Heart left ventricle (tissue), 13 donors: ENCODE measurements around the gene PLRG1.

Experiments
- CTCF ChIP-seq, 12 donors: fragments of 200-600 bp; sonication (generic) in 4 of 12; IDR thresholded peaks; one replicate each; pipeline versions ENCODE4 v1.5.0 to v1.8.0; 2018 to 2022; ENCODE audit warnings: antibody characterized with exemption in 12 of 12, mild to moderate bottlenecking in 5 of 12
- POLR2A ChIP-seq, 2 donors: fragments of 450-650 bp; IDR thresholded peaks; one replicate each; pipeline ENCODE4 v1.6.1; 2017; ENCODE audit warnings: antibody characterized with exemption in 2 of 2, mild to moderate bottlenecking in 2 of 2, moderate library complexity in 2 of 2
- donor health status: ischemic (EF 13 %, LVEDD 7.1; RV severe dilation, severe dysfunction).
- donor health status: DM: no; HTN: yes; CAD: no.
- donor health status: DM: no; HTN: no; CAD: no.
- donor health status: ischemic (EF 25% LVEDD 6.9; RV normal size, moderate dysfunction).
- donor health status: ischemic (EF 25% LVEDD 5.7; RV mildly dilated, moderate dysfunction).
- donor health status: ischemic (EF 35%, LVEDD 5.7; RV mildly dilated, moderate dysfunction).
- donor health status: nonischemic (EF 11% LVEDD 7.7; RV severe dilation, severe dysfunction).
- donor health status: DM: yes; HTN: yes; CAD: no.
- donor health status: PGD.
- donor health status: ischemic (EF 29% LVEDD 5.4; RV normal size, mild dysfunction).
- donor health status: nonischemic (EF 23%, LVEDD 6.1; RV moderate dilation, normal function).

GRCh38 chr4:154564311-154564710 lies 14.1 kb upstream of the PLRG1 start:
- no peak for TF ChIP-seq POLR2A (IDR thresholded peaks at IDR 0.05)
- TF ChIP-seq CTCF (IDR thresholded peaks at IDR 0.05) = no peak
